SU-DHL-6 (cell line): ENCODE data around the gene PRKAG3.

Experiments used
- H2AFZ ChIP-seq: fragments of 200-600 bp; sonication (generic); 2 replicates; pipeline ENCODE4 v1.6.1; 2014; ENCODE audit warnings: low read depth, mild to moderate bottlenecking, moderate library complexity, mixed read lengths, antibody characterized with exemption, low read length; ENCODE audit not compliant: severe bottlenecking
- H3F3A ChIP-seq: fragments of 200-600 bp; shearing (Covaris generic); 2 replicates; pipeline ENCODE4 v1.6.0; 2016; ENCODE audit warnings: antibody characterized with exemption, mild to moderate bottlenecking; ENCODE audit not compliant: insufficient read depth
- H3K27ac ChIP-seq: fragments of 200-600 bp; sonication (generic); 2 replicates; pipeline ENCODE4 v1.5.1; 2016; ENCODE audit warnings: low read depth, mild to moderate bottlenecking, low read length, moderate library complexity, mixed read lengths
- H3K27me3 ChIP-seq: fragments of 200-600 bp; sonication (generic), shearing (Covaris generic); 2 replicates; pipeline ENCODE4 v1.6.0; 2014; ENCODE audit warnings: mild to moderate bottlenecking, low read length
- H3K36me3 ChIP-seq: fragments of 200-600 bp; sonication (generic); 2 replicates; pipeline ENCODE4 v1.6.1; 2014; ENCODE audit warnings: mild to moderate bottlenecking, low read length, mixed read lengths
- H3K4me2 ChIP-seq: fragments of 300-600, 200-600 bp; shearing (Covaris generic), sonication (generic); 2 replicates; pipeline ENCODE4 v1.6.0; 2014; ENCODE audit warnings: low read length, low read depth, mild to moderate bottlenecking; ENCODE audit not compliant: poor library complexity, severe bottlenecking
- H3K4me3 ChIP-seq: fragments of 200-600 bp; sonication (generic); 2 replicates; pipeline ENCODE4 v1.5.1; 2014; ENCODE audit warnings: antibody characterized with exemption, low read length, mild to moderate bottlenecking, mixed read lengths; ENCODE audit not compliant: insufficient read depth, poor library complexity, severe bottlenecking
- H3K79me2 ChIP-seq: fragments of 200-600 bp; sonication (generic); 2 replicates; pipeline ENCODE4 v1.6.1; 2014; ENCODE audit warnings: mild to moderate bottlenecking, low read length, moderate library complexity; ENCODE audit not compliant: insufficient read depth
- H3K9ac ChIP-seq: fragments of 200-600 bp; sonication (generic); 2 replicates; pipeline ENCODE4 v1.7.0; 2014; ENCODE audit warnings: mild to moderate bottlenecking, low read length
- H3K9me2 ChIP-seq: fragments of 200-600 bp; sonication (generic); replicated peaks from 2 replicates; pipeline ENCODE4 v1.6.1; 2014; ENCODE audit warnings: low read length; ENCODE audit not compliant: insufficient read depth
- H3K9me3 ChIP-seq: fragments of 200-600 bp; sonication (generic); 2 replicates; pipeline ENCODE4 v1.6.1; 2014; ENCODE audit warnings: low read length, mixed read lengths; ENCODE audit not compliant: insufficient read depth
- H4K20me1 ChIP-seq: fragments of 200-600 bp; sonication (generic); 2 replicates; pipeline ENCODE4 v1.6.1; 2014; ENCODE audit warnings: low read depth, mild to moderate bottlenecking, antibody characterized with exemption, low read length, moderate library complexity, mixed read lengths
- CTCF ChIP-seq: fragments of 200-600 bp; sonication (generic); IDR thresholded peaks from one replicate; pipeline ENCODE4 v1.5.1; 2017; ENCODE audit warnings: antibody characterized with exemption, mild to moderate bottlenecking, low read length, moderate library complexity; ENCODE audit not compliant: insufficient read depth, poor library complexity, severe bottlenecking
- EZH2phosphoT487 ChIP-seq: fragments of 200-600 bp; sonication (generic), shearing (Covaris generic); conservative IDR thresholded peaks from 2 replicates; pipeline ENCODE4 v1.6.1; 2018; ENCODE audit warnings: mild to moderate bottlenecking, antibody characterized with exemption, low read length, moderate library complexity, mixed read lengths

Gene PRKAG3

GRCh38 chr2:218788529-218789255 lies 42.9 kb downstream of the PRKAG3 start:
- no peak overlapping the region for H2AFZ ChIP-seq
- H3K9me2 ChIP-seq, result no peaks in the 10 kb centered on the region
- H3K27me3 ChIP-seq, result no peaks in the 10 kb centered on the region
- no peak overlapping the region for H3K4me3 ChIP-seq
- H3K4me2 ChIP-seq, result no peak overlapping the region
- TF ChIP-seq EZH2phosphoT487, result no peak
- TF ChIP-seq CTCF, result no peak
- no peaks in the 10 kb centered on the region for H4K20me1 ChIP-seq
- H3F3A ChIP-seq, result no peaks in the 10 kb centered on the region
- no peak overlapping the region for H3K27ac ChIP-seq
- H3K9ac ChIP-seq, result no peak overlapping the region
- H3K36me3 ChIP-seq, result no peaks in the 10 kb centered on the region
- no peaks in the 10 kb centered on the region for H3K9me3 ChIP-seq
- H3K79me2 ChIP-seq, result no peaks in the 10 kb centered on the region

GRCh38 chr2:218786133-218786532 lies 45.5 kb downstream of the PRKAG3 start:
- no peak overlapping the region for H3K9ac ChIP-seq
- H3K4me2 ChIP-seq, result no peak overlapping the region
- no peaks in the 10 kb centered on the region for H3K79me2 ChIP-seq
- H3K27me3 ChIP-seq, result no peaks in the 10 kb centered on the region
- H3K4me3 ChIP-seq, result no peak overlapping the region
- H4K20me1 ChIP-seq, result no peaks in the 10 kb centered on the region
- H3K27ac ChIP-seq, result no peak overlapping the region
- no peaks in the 10 kb centered on the region for H3K9me2 ChIP-seq
- H3K9me3 ChIP-seq, result no peaks in the 10 kb centered on the region
- H2AFZ ChIP-seq, result no peak overlapping the region
- H3F3A ChIP-seq, result no peaks in the 10 kb centered on the region
- TF ChIP-seq EZH2phosphoT487 (no peak), CTCF (no peak)
- H3K36me3 ChIP-seq, result no peaks in the 10 kb centered on the region

DNA sequence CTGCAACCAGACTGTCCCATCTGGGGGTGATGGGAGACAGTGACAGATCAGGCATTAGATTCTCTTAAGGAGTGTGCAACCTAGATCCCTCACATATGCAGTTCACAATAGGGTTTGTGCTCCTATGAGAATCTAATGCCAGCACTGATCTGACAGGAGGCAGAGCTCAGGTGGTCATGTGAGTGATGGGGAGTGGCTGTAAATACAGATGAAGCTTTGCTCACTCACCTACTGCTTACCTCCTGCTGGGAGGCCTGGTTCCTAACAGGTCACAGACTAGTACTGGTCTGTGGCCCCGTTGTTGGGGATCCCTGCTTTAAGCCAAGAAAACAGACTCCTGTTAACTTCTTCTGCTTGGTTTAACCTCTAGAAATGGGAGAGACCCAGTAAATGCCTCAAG lies 46.5 kb downstream of the PRKAG3 start:
- Histone ChIP-seq H3K27me3 (no peaks in the 10 kb centered on the region), H3K9ac (no peak overlapping the region), H4K20me1 (no peaks in the 10 kb centered on the region), H3K9me3 (no peaks in the 10 kb centered on the region), H3K79me2 (no peaks in the 10 kb centered on the region), H3K4me2 (no peak overlapping the region), H3K4me3 (no peak overlapping the region), H3K27ac (no peak overlapping the region), H3F3A (no peaks in the 10 kb centered on the region), H3K9me2 (no peaks in the 10 kb centered on the region), H3K36me3 (no peaks in the 10 kb centered on the region), H2AFZ (no peak overlapping the region)
- TF ChIP-seq EZH2phosphoT487, result no peak
- no peak for TF ChIP-seq CTCF
